NCI-H69 (cell line): ENCODE data around the gene MGME1.

ENCODE experiments used
- DNase-seq: peaks from one replicate; lab custom pipeline; 2025; lab: John Stamatoyannopoulos, UW

MGME1 gene

GRCh38 chr20:17940224-17940971 lies 28.4 kb upstream of the MGME1 start:
- no peak for DNase-seq

GRCh38 chr20:17941087-17941825 lies 27.6 kb upstream of the MGME1 start:
- no peak for DNase-seq

GRCh38 chr20:17941826-17942196 lies 27.0 kb upstream of the MGME1 start:
- no peak for DNase-seq

- DNase-seq, result no peak
These were observed 25.5 kb upstream of the MGME1 start for GRCh38 chr20:17943343-17943742.

GRCh38 chr20:17944854-17945474 lies 23.9 kb upstream of the MGME1 start:
- DNase-seq, result no peak

- DNase-seq, result no peak
These were observed 22.8 kb upstream of the MGME1 start for GRCh38 chr20:17946040-17946439.

- DNase-seq, result no peak
These were observed 22.0 kb upstream of the MGME1 start for GRCh38 chr20:17946572-17947473.

GRCh38 chr20:17947474-17947815 lies 21.4 kb upstream of the MGME1 start:
- no peak for DNase-seq

- no peak for DNase-seq
These were observed 20.4 kb upstream of the MGME1 start for GRCh38 chr20:17948442-17948841.

- no peak for DNase-seq
These were observed 18.9 kb upstream of the MGME1 start for GRCh38 chr20:17949899-17950298.

GRCh38 chr20:17950670-17951069 lies 18.1 kb upstream of the MGME1 start:
- no peak for DNase-seq

GRCh38 chr20:17951323-17951722 lies 17.5 kb upstream of the MGME1 start:
- no peak for DNase-seq

GRCh38 chr20:17952692-17953684 lies 15.8 kb upstream of the MGME1 start:
- DNase-seq, result no peak

GRCh38 chr20:17953935-17954334 lies 14.9 kb upstream of the MGME1 start:
- no peak for DNase-seq

GRCh38 chr20:17955302-17955701 lies 13.5 kb upstream of the MGME1 start:
- DNase-seq, result no peak

- no peak for DNase-seq
These were observed 12.6 kb upstream of the MGME1 start for GRCh38 chr20:17956099-17956685.

GRCh38 chr20:17957505-17958363 lies 11.1 kb upstream of the MGME1 start:
- no peak for DNase-seq

GRCh38 chr20:17958373-17959256 lies 10.2 kb upstream of the MGME1 start:
- DNase-seq, result no peak

- no peak for DNase-seq
These were observed 9.6 kb upstream of the MGME1 start for GRCh38 chr20:17959257-17959627.
